Measurements from ENCODE around the gene PHLDA1. TPM values are rescaled to one million over a fixed set of nuclear protein-coding genes. Genes with fewer than 3 reads are reported as not detected.

Gene PHLDA1
- total and polyA plus RNA-seq, 2 of the 4 experiments (the other 2 are of a cell fraction), result 27.8 to 32.4 TPM

DNA sequence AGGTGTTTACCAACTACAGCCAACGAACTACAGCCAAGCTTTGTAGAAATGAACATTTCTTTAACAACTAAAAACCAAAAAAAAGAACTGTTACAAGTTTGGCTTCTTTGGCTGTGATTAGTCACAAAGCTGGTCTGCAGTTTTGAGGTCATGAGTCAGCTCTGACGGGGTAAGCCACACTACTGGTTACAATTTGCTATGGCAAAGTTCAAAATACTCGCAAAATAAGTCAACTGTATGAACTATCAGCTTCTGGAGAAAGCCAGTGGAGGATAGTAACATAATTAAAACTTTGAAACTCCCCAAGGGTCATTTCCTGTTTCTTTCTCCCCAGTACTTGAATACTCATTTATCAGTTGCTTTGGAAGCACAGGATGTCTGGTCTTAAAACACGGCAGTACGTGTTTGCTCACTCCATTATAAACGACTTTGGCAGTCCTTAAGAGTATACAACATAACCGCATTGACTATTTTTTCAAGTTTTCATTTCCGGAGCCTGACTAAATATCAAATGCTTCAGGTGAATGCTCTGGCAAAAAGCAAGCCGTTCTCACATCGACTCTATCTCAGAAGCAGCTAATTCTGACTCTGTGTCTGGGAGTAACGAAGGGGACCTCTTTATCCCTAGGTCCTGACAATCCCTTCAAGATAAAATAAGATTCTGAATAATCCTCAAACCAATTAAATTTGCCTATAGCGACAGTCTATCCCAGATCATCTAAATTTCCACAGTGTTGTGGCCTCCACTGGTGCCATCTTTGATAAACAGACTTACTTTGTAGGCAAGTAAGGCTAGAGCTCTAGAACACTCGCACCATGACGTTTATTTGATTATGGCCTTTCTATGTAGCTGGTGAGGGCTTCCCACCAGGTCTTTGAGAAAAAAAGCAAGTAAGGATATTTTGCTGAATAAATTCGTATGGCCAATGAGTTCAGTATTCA lies 10.6 kb downstream of the PHLDA1 start:
- Histone ChIP-seq H2AK9ac (replicated peaks; ENCODE audit: low read depth, low read length, poor library complexity) (no peak overlapping the region), H3K36me3 (ENCODE audit: control insufficient read depth, insufficient read depth, low read length) (no peaks in the 10 kb centered on the region), H3K9ac (ENCODE audit: low read depth, low read length) (peak overlapping the region; percentile 87; the same call in 1 of the 2 replicates), H2BK15ac (ENCODE audit: low read depth, low read length) (peak overlapping the region; percentile 95; the same call in 2 of the 3 replicates), H4K20me1 (ENCODE audit: insufficient read depth, low read length) (peaks cover 7% of the 10 kb centered on the region; the same call in 1 of the 2 replicates), H3K9me1 (ENCODE audit: insufficient read depth, low read length) (peaks cover 8% of the 10 kb centered on the region; the same call in 1 of the 2 replicates), H3K4me2 (ENCODE audit: low read depth, low read length) (peak overlapping the region; percentile 93), H3K4me3 (ENCODE audit: insufficient read depth, low read depth, low read length) (peak overlapping the region; percentile 16; the same call in 1 of the 2 replicates), H3K4me1 (ENCODE audit: control insufficient read depth, insufficient read depth, low read length) (peaks cover 17% of the 10 kb centered on the region), H2BK5ac (ENCODE audit: low read depth, low read length, poor library complexity, severe bottlenecking) (peak overlapping the region; percentile 91), H4K91ac (ENCODE audit: insufficient read depth, low read depth, low read length) (peak overlapping the region; percentile 97), H3K18ac (ENCODE audit: low read depth, low read length) (peak overlapping the region; percentile 100), H4K8ac (ENCODE audit: low read depth in 2 of 2, low read length in 2 of 2) (peak overlapping the region; percentile 89 to 96), H3K23ac (ENCODE audit: low read depth, low read length) (peak overlapping the region; percentile 99), H3K27ac (ENCODE audit: insufficient read depth, low read length) (peak overlapping the region; percentile 90), H3K9me3 (ENCODE audit: control insufficient read depth, insufficient read depth, low read length) (no peaks in the 10 kb centered on the region), H2BK20ac (ENCODE audit: low read depth, low read length) (peak overlapping the region; percentile 99), H3K79me1 (ENCODE audit: low read depth in 1 of 2, low read length in 2 of 2) (peaks cover 0 to 24% of the 10 kb centered on the region in 2 experiments; a peak in 3 of 4 replicates), H4K5ac (ENCODE audit: low read depth, low read length) (peak overlapping the region; percentile 100), H2BK120ac (ENCODE audit: low read depth, low read length) (peak overlapping the region; percentile 100), H3K14ac (replicated peaks; ENCODE audit: low read depth, low read length) (peak overlapping the region; percentile 100), H2AFZ (replicated peaks; ENCODE audit: low read length, poor library complexity) (no peak overlapping the region), H3K56ac (ENCODE audit: extremely low read depth, insufficient read depth, low read length) (peak overlapping the region; percentile 99), H2AK5ac (ENCODE audit: low read depth, low read length) (peak overlapping the region; percentile 97), H3K4ac (ENCODE audit: low read depth, low read length) (peak overlapping the region; percentile 100), H3K27me3 (ENCODE audit: control insufficient read depth, insufficient read depth, low read length) (no peaks in the 10 kb centered on the region)
- in situ Hi-C loops (cut with MboI; ENCODE audit: low sequenced_read_pairs) (loop anchor here (5.0 to 10.0 kb wide), 2 partner anchors 69 to 326 kb away; no protein-coding TSS in a partner anchor), dilution Hi-C loops (cut with HindIII; ENCODE audit: low sequenced_read_pairs, unreplicated experiment) (no loop called here), intact Hi-C loops (cut with micrococcal nuclease) (loop anchor here (2.0 kb wide), 1 partner anchor 68 kb away; no protein-coding TSS in a partner anchor)
- 0% methylated on average over 3 of the region's 15 CpGs; no CpG with 5 or more reads in 1 of the 2 experiments for WGBS, 2 experiments (ENCODE audit: extremely low coverage in 2 of 2, insufficient read length in 1 of 2)
- CTCF ChIA-PET, result interaction anchor here (0.6 to 1.2 kb wide), 2 partner anchors 74 to 623 kb away, joined by 3 to 4 read pairs; no protein-coding TSS in a partner anchor
- POLR2A ChIA-PET (ENCODE audit: unreplicated experiment), result interaction anchor here (0.6 to 0.7 kb wide), 2 partner anchors 25 to 62 kb away, joined by 3 read pairs; no protein-coding TSS in a partner anchor
- TSS peak; percentile 99 for BruUV-seq (replicated peaks)
- DNase-seq (peak; percentile 99), ATAC-seq (ENCODE audit: low read depth) (peak; percentile 70)
- TF ChIP-seq MAZ (IDR thresholded peaks at IDR 0.05; ENCODE audit: borderline replicate concordance, low read depth, low read length) (0 out of 2 replicates have a peak, but pooled peaks have one; percentile 10), CEBPB (IDR thresholded peaks at IDR 0.05; ENCODE audit: low read depth, low read length) (no peak), NFE2L2 (IDR thresholded peaks at IDR 0.05; ENCODE audit: low read depth, low read length) (no peak; the same call in 1 of the 2 replicates), SMC3 (IDR thresholded peaks at IDR 0.05; ENCODE audit: low read depth, low read length) (no peak), BHLHE40 (IDR thresholded peaks at IDR 0.05; ENCODE audit: low read depth, low read length) (peak; percentile 28; the same call in 1 of the 2 replicates), RAD21 (IDR thresholded peaks at IDR 0.05; ENCODE audit: low read length) (peak; percentile 19), MXI1 (IDR thresholded peaks at IDR 0.05; ENCODE audit: borderline replicate concordance, low read depth, low read length) (no peak), RFX5 (IDR thresholded peaks at IDR 0.05; ENCODE audit: low read depth, low read length) (no peak)
- TF ChIP-seq, protein P1, sequence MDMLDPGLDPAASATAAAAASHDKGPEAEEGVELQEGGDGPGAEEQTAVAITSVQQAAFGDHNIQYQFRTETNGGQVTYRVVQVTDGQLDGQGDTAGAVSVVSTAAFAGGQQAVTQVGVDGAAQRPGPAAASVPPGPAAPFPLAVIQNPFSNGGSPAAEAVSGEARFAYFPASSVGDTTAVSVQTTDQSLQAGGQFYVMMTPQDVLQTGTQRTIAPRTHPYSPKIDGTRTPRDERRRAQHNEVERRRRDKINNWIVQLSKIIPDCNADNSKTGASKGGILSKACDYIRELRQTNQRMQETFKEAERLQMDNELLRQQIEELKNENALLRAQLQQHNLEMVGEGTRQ (IDR thresholded peaks at IDR 0.05; ENCODE audit: low read depth, low read length), result no peak
- TF ChIP-seq, protein P2, sequence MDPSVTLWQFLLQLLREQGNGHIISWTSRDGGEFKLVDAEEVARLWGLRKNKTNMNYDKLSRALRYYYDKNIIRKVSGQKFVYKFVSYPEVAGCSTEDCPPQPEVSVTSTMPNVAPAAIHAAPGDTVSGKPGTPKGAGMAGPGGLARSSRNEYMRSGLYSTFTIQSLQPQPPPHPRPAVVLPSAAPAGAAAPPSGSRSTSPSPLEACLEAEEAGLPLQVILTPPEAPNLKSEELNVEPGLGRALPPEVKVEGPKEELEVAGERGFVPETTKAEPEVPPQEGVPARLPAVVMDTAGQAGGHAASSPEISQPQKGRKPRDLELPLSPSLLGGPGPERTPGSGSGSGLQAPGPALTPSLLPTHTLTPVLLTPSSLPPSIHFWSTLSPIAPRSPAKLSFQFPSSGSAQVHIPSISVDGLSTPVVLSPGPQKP (IDR thresholded peaks at IDR 0.05; ENCODE audit: borderline replicate concordance, low read depth, low read length), result no peak
- TF ChIP-seq, protein P3, sequence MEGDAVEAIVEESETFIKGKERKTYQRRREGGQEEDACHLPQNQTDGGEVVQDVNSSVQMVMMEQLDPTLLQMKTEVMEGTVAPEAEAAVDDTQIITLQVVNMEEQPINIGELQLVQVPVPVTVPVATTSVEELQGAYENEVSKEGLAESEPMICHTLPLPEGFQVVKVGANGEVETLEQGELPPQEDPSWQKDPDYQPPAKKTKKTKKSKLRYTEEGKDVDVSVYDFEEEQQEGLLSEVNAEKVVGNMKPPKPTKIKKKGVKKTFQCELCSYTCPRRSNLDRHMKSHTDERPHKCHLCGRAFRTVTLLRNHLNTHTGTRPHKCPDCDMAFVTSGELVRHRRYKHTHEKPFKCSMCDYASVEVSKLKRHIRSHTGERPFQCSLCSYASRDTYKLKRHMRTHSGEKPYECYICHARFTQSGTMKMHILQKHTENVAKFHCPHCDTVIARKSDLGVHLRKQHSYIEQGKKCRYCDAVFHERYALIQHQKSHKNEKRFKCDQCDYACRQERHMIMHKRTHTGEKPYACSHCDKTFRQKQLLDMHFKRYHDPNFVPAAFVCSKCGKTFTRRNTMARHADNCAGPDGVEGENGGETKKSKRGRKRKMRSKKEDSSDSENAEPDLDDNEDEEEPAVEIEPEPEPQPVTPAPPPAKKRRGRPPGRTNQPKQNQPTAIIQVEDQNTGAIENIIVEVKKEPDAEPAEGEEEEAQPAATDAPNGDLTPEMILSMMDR (conservative IDR thresholded peaks at IDR 0.05; ENCODE audit: low read depth, low read length), result no peak
